LNCAP (cell line): Measurements from ENCODE around the gene AKT1.

Experiments used
- TF ChIP-seq, protein P1 (sequence below): fragments of 450-650 bp; IDR thresholded peaks from 2 replicates; pipeline ENCODE4 v1.5.1; 2017; ENCODE audit warnings: mild to moderate bottlenecking

Gene AKT1

DNA sequence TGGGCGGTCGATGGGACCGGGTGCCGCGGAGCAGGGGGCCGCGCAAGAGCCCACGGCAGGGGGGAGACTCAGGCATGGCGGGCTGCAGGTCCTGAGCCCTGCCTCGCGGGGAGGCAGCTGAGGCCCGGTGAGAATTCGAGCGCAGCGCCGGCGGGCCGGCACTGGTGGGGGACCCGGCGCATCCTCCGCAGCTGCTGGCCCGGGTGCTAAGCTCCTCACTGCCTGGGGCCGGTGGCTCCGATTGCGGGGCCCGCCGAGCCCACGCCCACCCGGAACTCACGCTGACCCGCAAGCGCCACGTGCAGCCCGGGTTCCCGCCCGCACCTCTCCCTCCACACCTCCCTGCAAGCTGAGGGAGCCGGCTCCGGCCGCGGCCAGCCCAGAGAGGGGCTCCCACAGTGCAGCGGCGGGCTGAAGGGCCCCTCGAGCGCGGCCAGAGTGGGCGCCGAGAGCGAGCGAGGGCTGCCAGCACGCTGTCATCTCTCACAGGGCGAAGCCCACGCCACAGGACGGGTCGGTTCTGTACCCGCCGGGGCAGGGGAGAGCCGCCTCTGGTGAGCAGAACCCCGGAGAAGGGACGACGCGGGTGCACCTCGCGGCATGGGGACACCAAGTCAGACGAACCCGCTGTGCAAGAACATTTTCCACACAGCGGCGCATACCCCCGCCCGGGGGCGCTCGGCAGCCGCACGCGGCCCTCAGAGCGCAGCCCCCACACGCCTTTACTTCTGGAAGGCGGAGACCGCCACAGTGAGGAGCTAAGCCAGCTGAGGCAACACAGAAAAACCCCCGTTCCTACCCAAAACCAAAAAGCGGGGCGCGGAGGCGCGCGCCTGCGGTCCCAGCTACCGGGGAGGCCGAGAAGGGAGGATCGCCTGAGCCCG lies 43.8 kb downstream of the AKT1 start:
- TF ChIP-seq, protein P1, sequence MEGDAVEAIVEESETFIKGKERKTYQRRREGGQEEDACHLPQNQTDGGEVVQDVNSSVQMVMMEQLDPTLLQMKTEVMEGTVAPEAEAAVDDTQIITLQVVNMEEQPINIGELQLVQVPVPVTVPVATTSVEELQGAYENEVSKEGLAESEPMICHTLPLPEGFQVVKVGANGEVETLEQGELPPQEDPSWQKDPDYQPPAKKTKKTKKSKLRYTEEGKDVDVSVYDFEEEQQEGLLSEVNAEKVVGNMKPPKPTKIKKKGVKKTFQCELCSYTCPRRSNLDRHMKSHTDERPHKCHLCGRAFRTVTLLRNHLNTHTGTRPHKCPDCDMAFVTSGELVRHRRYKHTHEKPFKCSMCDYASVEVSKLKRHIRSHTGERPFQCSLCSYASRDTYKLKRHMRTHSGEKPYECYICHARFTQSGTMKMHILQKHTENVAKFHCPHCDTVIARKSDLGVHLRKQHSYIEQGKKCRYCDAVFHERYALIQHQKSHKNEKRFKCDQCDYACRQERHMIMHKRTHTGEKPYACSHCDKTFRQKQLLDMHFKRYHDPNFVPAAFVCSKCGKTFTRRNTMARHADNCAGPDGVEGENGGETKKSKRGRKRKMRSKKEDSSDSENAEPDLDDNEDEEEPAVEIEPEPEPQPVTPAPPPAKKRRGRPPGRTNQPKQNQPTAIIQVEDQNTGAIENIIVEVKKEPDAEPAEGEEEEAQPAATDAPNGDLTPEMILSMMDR: no peak

DNA sequence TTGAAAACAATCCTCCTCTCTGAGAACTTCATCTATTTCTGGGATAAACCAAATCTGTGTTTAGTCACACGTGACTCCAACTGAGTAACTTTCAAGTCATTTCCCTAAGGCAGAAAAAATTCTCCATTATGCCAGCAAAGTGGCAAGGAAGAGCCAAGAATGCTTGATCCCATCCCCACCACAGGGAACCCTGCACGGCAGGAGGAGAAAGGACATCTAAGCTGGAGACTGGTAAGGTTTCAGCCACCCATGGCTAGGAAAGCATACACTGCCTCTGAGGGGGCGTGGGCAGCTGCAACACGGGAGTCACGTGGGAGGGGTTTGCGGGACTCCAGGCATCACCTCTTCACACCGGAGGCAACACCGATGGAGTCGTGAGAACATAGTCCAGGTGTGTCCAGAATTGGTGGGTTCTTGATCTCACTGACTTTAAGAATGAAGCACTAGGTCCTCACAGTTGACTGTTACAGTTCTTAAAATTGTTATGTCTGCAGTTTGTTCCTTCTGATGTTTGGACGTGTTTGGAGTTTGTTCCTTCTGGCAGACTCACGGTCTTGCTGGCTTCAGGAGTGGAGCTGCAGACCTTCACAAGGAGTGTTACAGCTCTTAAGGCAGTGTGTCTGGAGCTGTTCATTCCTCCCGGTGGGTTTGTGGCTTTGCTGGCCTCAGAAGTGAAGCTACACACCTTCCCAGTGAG lies 45.3 kb downstream of the AKT1 start:
- TF ChIP-seq, protein P1: no peak

DNA sequence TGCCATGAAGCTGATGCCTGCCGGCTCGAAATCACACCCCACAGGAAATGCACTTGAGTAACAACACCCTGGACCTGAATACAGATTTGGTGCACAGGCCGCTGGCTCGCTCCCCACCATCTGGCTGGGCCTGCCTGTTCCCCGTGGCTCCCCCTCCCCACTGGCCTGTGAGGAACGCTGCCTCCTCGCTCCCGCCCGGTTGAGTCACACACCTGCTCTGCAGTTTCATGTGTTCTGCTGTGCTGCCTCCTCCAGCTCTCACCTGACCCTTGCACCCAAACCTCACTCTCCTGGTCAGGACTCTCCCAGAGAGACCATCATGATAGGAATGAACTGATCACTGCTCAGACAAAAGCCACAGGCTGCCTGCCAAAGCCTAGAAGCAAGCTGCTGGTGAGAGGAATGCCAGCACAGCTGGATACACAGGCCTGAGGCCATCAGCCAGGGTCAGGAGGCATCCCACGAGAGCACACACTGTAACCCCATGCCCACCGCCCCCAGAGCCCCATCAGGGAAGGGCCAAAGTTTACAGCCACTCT lies 46.4 kb downstream of the AKT1 start:
- TF ChIP-seq, protein P1: no peak

DNA sequence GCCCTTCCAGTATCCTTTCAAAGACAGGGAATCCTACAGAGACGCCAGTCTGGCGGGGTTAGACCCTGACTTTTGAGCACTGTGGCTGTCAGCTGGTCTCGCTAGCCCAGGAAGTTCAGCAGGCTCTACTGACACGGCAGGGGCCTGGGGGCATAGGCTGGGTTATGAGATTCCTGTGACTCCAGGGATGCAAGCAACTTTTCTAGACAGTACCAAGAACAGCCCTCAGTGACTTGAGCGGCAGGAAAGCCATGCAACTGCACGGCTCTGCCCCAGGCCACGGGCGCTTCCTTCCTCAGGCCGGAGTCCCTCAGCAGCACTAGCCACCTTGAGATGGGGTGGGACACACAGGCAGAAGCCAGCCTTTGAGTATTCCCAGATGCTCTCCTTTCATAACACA lies 47.7 kb downstream of the AKT1 start:
- TF ChIP-seq, protein P1: no peak

DNA sequence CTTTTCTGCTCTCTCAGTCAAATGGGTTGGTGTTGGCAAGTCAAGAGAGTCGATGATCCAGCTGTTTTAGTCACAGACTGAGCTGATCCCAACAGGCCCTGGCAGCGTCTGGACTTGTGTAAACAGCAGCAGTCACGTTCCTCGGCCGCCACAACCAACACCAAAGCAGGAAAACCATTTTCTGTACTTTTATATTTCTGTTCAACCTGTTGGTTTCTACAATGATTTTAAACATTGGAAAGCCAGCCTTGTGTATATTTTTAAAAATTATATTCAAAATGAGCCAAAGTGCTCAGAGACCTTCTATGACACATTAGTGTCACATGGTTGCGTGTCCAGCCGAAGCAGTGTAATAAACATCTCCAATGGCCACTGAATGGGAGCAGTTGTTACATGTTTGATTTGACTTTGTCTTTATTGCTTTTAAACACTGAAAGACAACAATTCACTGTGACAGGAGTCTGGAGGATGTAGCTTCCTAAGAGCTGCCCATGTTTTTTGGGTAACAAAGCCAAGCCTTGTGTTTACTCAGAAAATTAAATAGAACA lies 48.5 kb downstream of the AKT1 start:
- TF ChIP-seq, protein P1: no peak

DNA sequence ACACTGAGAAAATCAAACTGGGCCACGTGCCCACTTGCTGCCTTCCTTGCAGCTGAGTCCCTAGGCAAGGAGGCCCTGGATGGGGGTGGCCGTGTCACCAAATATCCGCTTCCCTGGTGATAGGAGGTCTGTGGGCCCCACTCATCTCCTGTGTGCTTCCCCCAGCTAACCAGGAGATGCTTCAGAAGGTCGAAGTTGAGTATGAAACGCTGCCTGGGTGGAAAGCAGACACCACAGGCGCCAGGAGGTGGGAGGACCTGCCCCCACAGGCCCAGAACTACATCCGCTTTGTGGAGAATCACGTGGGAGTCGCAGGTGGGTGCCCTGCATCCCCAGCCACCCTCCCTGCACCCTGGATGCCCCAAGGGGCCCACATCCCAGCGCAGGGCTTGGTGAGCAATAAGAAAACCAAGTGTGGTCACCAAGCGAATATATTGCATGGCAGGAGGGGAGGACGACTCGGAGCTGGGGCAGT lies 49.4 kb downstream of the AKT1 start:
- TF ChIP-seq, protein P1: no peak

DNA sequence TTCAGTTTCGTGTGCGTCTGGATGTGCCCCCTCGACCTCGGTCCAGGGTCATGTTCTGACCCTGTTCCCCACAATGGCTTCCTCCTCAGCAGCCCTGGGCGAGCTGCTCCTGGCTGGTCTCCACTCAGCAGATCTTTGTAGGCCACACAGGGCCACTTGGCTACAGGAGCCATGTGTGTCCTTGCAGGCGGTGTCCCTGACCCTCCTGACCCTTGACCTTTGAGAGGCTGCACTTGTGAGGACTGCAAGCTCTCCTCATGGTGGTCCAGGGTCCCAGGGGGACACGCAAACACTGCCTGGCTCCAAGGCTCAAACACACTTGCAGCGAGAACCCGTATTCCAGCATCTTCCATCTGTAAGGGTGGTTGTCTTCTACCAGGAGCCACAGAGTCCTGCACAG lies 50.1 kb downstream of the AKT1 start:
- TF ChIP-seq, protein P1: no peak
